WTC11 (cell line): ENCODE data around the gene ANKRD13C.

ENCODE experiments used
- AFF4 ChIP-seq: sonication (generic); formaldehyde crosslinking; IDR thresholded peaks from 2 replicates; pipeline ENCODE4 v1.8.1; 2023; ENCODE audit warnings: mild to moderate bottlenecking, missing genetic modification reagents, borderline replicate concordance
- ATF2 ChIP-seq: sonication (generic); formaldehyde crosslinking; IDR thresholded peaks from 2 replicates; pipeline ENCODE4 v1.8.1; 2022; ENCODE audit warnings: low read depth, missing genetic modification reagents, borderline replicate concordance
- CTCF ChIP-seq: fragments of 200-600 bp; IDR thresholded peaks from 2 replicates; pipeline ENCODE4 v1.8.0; 2022; ENCODE audit warnings: antibody characterized with exemption
- E2F5 ChIP-seq: sonication (generic); formaldehyde crosslinking; IDR thresholded peaks from 2 replicates; pipeline ENCODE4 v1.8.1; 2022; ENCODE audit warnings: mild to moderate bottlenecking, moderate library complexity, missing genetic modification reagents
- ELF4 ChIP-seq: sonication (generic); formaldehyde crosslinking; IDR thresholded peaks from 2 replicates; pipeline ENCODE4 v1.8.1; 2022; ENCODE audit warnings: low read depth, mild to moderate bottlenecking, moderate library complexity, missing genetic modification reagents
- FOXK1 ChIP-seq: sonication (generic); formaldehyde crosslinking; IDR thresholded peaks from 2 replicates; pipeline ENCODE4 v1.8.0; 2022; ENCODE audit warnings: mild to moderate bottlenecking, moderate library complexity, missing genetic modification reagents
- MAX ChIP-seq: sonication (generic); formaldehyde crosslinking; IDR thresholded peaks from 2 replicates; pipeline ENCODE4 v1.8.0; 2022; ENCODE audit warnings: mild to moderate bottlenecking, missing genetic modification reagents
- NR3C1 ChIP-seq: sonication (generic); formaldehyde crosslinking; conservative IDR thresholded peaks from 2 replicates; pipeline ENCODE4 v1.8.1; 2023; ENCODE audit warnings: low read depth, mild to moderate bottlenecking, missing genetic modification reagents
- PRDM15 ChIP-seq: sonication (generic); formaldehyde crosslinking; IDR thresholded peaks from 2 replicates; pipeline ENCODE4 v1.8.0; 2022; ENCODE audit warnings: missing genetic modification reagents
- SOX15 ChIP-seq: fragments of 250-450 bp; sonication (Bioruptor Pico); IDR thresholded peaks from 2 replicates; pipeline ENCODE4 v1.9.0; 2021; ENCODE audit warnings: mild to moderate bottlenecking
- ZNF263 ChIP-seq: sonication (generic); formaldehyde crosslinking; IDR thresholded peaks from 2 replicates; pipeline ENCODE4 v1.8.1; 2022; ENCODE audit warnings: low read depth, mild to moderate bottlenecking, moderate library complexity, missing genetic modification reagents
- ZNF512 ChIP-seq: sonication (generic); formaldehyde crosslinking; IDR thresholded peaks from 2 replicates; pipeline ENCODE4 v1.8.1; 2022; ENCODE audit warnings: missing genetic modification reagents, borderline replicate concordance

GRCh38 chr1:70286453-70286852 lies 68.1 kb downstream of the ANKRD13C start:
- TF ChIP-seq ZNF512 (CRISPR knock-in tag) (no peak), NR3C1 (no peak), AFF4 (CRISPR knock-in tag) (no peak), FOXK1 (CRISPR knock-in tag) (no peak), SOX15 (CRISPR knock-in tag) (no peak), ZNF263 (CRISPR knock-in tag) (no peak), CTCF (no peak), PRDM15 (CRISPR knock-in tag) (no peak), MAX (CRISPR knock-in tag) (no peak), ELF4 (CRISPR knock-in tag) (no peak), ATF2 (no peak), E2F5 (CRISPR knock-in tag) (no peak)
